HL-60 (cell line): ENCODE measurements around the gene GABRD.

Experiments used
- TF ChIP-seq, protein P1 (sequence below): IDR thresholded peaks from one replicate; pipeline ENCODE4 v1.5.1; 2011; ENCODE audit warnings: low read length, control low read depth, inconsistent platforms; ENCODE audit not compliant: insufficient read depth
- TF ChIP-seq, protein P2 (sequence below): IDR thresholded peaks from 2 replicates; pipeline ENCODE4 v1.6.1; 2012; ENCODE audit warnings: low read depth; ENCODE audit not compliant: insufficient replicate concordance

DNA sequence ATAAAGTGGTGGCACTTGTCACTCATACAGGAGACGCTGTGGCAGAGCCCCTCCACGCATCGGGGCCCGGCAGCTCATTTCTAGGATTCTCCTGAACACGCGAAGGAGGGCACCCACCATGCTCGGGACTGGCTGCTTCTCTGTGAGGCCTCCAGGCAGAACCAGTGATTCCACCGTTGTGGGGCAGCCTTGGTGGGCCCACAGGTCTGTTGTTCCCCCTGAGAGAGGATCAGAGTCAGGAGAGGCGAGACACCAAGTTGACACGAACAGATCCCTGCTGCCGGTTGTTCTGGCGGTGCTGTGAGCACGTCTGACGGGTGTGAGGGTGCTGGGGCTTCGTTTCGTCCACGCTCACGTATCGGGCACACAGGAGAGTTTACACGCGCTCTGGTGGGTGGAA, 57.7 kb downstream of the GABRD start:
- TF ChIP-seq, protein P1, sequence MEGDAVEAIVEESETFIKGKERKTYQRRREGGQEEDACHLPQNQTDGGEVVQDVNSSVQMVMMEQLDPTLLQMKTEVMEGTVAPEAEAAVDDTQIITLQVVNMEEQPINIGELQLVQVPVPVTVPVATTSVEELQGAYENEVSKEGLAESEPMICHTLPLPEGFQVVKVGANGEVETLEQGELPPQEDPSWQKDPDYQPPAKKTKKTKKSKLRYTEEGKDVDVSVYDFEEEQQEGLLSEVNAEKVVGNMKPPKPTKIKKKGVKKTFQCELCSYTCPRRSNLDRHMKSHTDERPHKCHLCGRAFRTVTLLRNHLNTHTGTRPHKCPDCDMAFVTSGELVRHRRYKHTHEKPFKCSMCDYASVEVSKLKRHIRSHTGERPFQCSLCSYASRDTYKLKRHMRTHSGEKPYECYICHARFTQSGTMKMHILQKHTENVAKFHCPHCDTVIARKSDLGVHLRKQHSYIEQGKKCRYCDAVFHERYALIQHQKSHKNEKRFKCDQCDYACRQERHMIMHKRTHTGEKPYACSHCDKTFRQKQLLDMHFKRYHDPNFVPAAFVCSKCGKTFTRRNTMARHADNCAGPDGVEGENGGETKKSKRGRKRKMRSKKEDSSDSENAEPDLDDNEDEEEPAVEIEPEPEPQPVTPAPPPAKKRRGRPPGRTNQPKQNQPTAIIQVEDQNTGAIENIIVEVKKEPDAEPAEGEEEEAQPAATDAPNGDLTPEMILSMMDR, result no peak
- TF ChIP-seq, protein P2, sequence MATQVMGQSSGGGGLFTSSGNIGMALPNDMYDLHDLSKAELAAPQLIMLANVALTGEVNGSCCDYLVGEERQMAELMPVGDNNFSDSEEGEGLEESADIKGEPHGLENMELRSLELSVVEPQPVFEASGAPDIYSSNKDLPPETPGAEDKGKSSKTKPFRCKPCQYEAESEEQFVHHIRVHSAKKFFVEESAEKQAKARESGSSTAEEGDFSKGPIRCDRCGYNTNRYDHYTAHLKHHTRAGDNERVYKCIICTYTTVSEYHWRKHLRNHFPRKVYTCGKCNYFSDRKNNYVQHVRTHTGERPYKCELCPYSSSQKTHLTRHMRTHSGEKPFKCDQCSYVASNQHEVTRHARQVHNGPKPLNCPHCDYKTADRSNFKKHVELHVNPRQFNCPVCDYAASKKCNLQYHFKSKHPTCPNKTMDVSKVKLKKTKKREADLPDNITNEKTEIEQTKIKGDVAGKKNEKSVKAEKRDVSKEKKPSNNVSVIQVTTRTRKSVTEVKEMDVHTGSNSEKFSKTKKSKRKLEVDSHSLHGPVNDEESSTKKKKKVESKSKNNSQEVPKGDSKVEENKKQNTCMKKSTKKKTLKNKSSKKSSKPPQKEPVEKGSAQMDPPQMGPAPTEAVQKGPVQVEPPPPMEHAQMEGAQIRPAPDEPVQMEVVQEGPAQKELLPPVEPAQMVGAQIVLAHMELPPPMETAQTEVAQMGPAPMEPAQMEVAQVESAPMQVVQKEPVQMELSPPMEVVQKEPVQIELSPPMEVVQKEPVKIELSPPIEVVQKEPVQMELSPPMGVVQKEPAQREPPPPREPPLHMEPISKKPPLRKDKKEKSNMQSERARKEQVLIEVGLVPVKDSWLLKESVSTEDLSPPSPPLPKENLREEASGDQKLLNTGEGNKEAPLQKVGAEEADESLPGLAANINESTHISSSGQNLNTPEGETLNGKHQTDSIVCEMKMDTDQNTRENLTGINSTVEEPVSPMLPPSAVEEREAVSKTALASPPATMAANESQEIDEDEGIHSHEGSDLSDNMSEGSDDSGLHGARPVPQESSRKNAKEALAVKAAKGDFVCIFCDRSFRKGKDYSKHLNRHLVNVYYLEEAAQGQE, result no peak
